ENCODE measurements around the gene UBE2QL1. TPM values are rescaled to one million over a fixed set of nuclear protein-coding genes. Genes with fewer than 3 reads are reported as not detected.

The UBE2QL1 gene
- total and polyA plus RNA-seq, 2 donors (not counting 1 experiment from before 2014, with no cell fraction given): 0.33 to 1.7 TPM

- H3K27ac Mint-ChIP-seq: no peak overlapping the region
These were observed 79.2 kb downstream of the UBE2QL1 start for GRCh38 chr5:6527749-6528455.

More at GRCh38 chr5:6527749-6528455, 79.2 kb downstream of the UBE2QL1 start:
- no peak for ATAC-seq (ENCODE audit: low read depth)
- CTCF ChIA-PET: interaction anchor here (0.7 to 1.2 kb wide), 5 partner anchors 50 to 984 kb away, joined by 3 to 4 read pairs (median 3); no protein-coding TSS in a partner anchor
- 95% methylated on average over 12 of the region's 12 CpGs for WGBS (ENCODE audit: insufficient coverage)
- POLR2A ChIA-PET: no interaction called here
- H3K4me3 ChIP-seq (ENCODE audit: control extremely low read depth in 1 of 5, extremely low read depth in 1 of 5, insufficient read depth in 1 of 5, low read depth in 2 of 5, low read length in 4 of 5): no peak overlapping the region
- H3K27ac ChIP-seq (ENCODE audit: low read length in 2 of 2): no peak overlapping the region
- H3K9ac ChIP-seq (ENCODE audit: low read length): no peak overlapping the region
- intact Hi-C loops (cut with micrococcal nuclease): loop anchor here (5.0 kb wide), 1 partner anchor 236 kb away; no protein-coding TSS in a partner anchor
- Mint-ChIP-seq H3K4me1 (no peaks in the 10 kb centered on the region), H3K9me3 (ENCODE audit: insufficient read depth) (no peaks in the 10 kb centered on the region), H3K4me3 (no peak overlapping the region), H3K27me3 (peaks cover 8% of the 10 kb centered on the region)
- H3K36me3 ChIP-seq (replicated peaks in 1 of 2; ENCODE audit: control extremely low read depth in 1 of 2, control insufficient read depth in 1 of 2, extremely low read depth in 1 of 2, insufficient read depth in 2 of 2, low read length in 1 of 2): no peaks in the 10 kb centered on the region
- H2AFZ ChIP-seq (ENCODE audit: insufficient read depth, low read depth, low read length, poor library complexity, severe bottlenecking): no peak overlapping the region
- no peak for DNase-seq
- no peaks in the 10 kb centered on the region for H3K9me3 ChIP-seq (ENCODE audit: control extremely low read depth in 1 of 3, control insufficient read depth in 2 of 3, insufficient read depth in 1 of 3, low read length in 2 of 3)
- no peak for TF ChIP-seq CTCF (IDR thresholded peaks at IDR 0.05)
- no peak overlapping the region for H3K4me2 ChIP-seq (replicated peaks; ENCODE audit: low read depth, low read length, poor library complexity, severe bottlenecking)
- H4K20me1 ChIP-seq (ENCODE audit: control insufficient read depth, insufficient read depth, low read length, poor library complexity, severe bottlenecking): no peaks in the 10 kb centered on the region
- no peaks in the 10 kb centered on the region for H3K4me1 ChIP-seq (ENCODE audit: control insufficient read depth in 2 of 2, insufficient read depth in 2 of 2, low read length in 2 of 2)
- no peaks in the 10 kb centered on the region for H3K79me2 ChIP-seq (ENCODE audit: control insufficient read depth, insufficient read depth, low read length)
- no peaks in the 10 kb centered on the region for H3K27me3 ChIP-seq (replicated peaks in 1 of 4; ENCODE audit: control extremely low read depth in 1 of 4, control insufficient read depth in 3 of 4, insufficient read depth in 4 of 4, low read length in 3 of 4)
